ENCODE results near the gene AKR7A2.
"Not testable (repeated sequence)": the region's sequence is repeated elsewhere in the genome, so short reads cannot be mapped to it uniquely, and the experiment has no call there.

The AKR7A2 gene

DNA sequence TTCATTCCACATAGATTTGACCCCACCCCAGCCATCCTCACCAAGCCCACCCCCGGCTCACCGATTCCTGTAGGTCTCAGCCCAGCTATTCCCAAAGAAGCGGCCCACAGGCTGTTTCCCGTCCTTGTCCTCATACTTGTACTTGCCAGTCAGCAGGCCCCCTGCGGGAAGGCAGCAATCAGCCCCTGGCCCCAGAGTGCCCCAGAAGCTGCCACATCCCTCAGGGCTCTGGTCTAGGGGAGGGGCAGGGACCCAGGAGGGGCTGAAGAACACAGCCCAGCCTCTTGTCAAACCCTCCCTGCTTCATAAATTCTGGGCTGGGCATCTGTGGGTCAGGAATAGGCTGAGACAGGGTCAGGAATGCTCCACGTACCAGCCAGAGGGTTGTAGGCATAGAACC lies 5.0 kb downstream of the AKR7A2 start:
- no peak for DNase-seq (ENCODE audit: low spot score)

DNA sequence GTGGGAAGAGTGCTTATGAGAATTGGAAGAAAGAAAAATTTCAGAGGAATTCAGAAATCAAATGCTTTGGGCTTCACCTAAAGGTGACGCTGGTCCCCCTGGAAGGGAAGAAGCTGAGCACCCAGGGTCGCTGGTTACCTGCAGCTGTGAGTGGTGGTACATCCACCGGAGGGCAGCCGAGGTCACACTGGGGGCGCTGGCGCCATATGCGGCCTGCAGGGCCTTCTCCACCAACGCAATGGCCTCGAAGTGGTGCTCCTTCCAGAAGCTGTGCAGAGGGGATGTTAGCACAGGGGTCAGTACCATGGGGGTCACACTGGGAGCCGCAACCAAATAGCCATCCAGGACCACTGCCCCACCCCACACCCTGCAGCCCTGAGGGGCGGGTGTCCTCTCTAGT lies 6.1 kb downstream of the AKR7A2 start:
- no peak for DNase-seq (ENCODE audit: low spot score)

DNA sequence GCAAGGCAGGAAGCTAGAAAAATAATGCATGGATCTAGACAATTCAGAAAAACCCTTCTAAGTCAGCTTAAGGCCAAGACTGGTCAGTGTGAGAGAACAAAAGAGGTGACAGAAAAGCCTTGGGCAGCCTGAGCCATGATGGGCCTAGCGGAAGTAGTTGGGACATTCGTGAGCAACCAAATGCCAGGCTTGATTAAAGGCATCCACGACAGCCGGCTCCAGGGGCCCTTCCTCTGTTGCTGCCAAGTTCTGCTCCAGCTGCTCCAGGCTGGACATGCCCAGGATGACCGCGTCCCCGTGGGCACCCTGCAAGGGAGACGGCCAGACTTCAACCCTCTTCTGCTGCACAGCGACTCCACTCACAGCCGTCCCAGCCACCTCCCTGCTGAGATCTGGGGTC lies 7.9 kb downstream of the AKR7A2 start:
- DNase-seq (ENCODE audit: low spot score), result not testable (repeated sequence)

DNA sequence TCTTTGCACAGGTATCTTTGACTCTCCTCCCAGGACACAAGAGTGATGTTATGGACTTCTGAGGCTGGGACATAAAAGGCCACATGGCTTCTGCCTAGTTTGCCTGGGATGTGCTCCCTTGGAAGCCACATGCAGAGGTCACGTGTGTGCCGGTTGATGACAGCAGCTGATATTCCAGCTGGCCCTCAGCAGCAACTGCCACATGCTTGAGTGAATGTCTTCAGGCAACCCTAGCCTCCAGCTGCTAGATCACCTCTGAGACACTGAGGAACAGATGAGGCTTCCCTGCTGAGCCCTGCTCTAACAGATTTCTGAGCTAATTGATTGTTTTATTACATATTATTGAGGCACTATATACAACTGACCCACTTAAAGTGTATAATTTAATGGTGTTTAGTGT lies 11.7 kb downstream of the AKR7A2 start:
- no peak for DNase-seq (ENCODE audit: low spot score)

DNA sequence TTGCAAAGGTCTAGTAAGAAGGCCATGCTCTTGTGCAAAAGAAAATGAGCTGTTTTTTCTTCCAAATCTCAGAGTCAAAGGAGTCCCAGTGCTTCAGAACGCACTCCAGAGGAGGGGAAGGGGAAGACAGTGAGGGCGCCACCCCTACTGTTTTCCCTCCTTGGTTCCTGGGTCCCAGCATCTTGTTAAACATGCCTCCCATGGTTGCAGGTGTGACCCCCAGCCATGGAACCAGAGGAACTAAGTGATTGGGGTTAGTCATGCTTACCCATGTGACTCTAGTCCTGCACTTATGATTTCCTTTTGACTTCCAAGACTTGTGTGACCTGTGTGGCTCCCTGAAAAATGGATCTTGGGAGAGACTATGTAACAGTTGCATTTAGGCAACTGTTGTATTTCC lies 17.3 kb downstream of the AKR7A2 start:
- no peak for DNase-seq (ENCODE audit: low spot score)

DNA sequence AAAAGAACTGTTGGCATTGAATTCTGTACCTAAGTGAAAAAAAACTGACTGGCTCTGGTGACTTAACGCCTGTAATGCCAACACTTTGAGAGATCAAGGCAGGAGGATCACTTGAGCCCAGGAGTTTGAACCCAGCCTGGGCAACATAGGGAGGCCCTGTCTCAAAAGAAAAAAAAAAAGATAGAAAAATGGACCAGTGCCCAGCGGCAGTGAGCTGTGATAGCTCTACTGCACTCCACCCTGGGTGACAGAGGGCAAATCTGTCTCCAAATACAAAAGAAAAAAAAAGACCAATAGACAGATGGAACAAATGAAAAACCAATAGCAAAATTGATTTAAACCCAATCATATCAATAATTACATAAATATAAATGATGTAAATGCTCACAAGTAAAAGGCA lies 22.7 kb downstream of the AKR7A2 start:
- no peak for DNase-seq (ENCODE audit: low spot score)

DNA sequence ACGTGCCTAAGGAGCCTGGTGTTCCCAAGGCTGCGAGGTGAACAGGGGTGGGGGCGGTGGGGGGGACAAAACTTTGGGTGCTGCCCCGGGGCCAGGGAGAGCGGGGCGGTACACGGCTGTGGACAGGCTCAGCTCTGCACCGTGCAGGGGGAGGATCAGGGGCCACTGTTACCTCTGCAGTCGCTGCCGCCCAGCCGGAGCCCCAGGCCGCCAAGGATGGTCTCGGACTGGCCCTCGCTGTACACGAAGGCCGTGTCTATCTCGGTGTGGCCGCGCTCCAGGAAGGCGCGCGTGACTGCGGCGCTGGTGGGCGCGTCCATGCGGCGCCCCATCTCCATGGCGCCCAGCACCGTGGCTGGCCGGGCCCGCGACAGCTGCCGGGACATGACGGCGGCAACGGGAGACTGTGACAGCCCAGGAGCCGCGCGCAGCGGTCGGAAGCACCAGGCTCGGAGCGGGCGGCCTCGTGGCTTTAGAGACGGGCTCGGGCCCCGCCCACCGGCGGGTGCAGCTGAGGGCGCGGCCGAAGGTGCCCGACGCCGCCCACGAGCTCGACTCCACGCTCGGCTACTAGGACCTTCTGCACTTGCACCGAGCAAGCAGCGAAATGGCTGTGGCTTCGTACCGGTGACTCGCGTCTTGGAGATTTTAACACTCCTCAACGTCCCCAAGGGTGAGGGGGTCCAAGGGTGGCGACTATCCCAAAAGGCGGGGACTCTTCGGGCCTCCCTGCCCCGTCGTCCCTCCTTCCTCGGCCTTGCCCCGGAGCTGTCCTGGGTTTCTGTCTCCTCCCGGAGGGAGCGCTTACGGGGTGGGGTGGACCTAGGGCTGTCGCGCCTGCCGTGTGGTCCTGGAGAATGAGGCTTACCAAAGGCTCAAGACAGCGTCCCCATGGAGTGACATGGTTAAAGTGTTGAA lies 23.4 kb downstream of the AKR7A2 start, which contains the start of gene AKR7A3:
AKR7A3 (minus strand) TSS at position 447 of the 918 bp plus-strand sequence; CDS start at position 386, 61 bp downstream.
- DNase-seq (ENCODE audit: low spot score), result peak; percentile 64

DNA sequence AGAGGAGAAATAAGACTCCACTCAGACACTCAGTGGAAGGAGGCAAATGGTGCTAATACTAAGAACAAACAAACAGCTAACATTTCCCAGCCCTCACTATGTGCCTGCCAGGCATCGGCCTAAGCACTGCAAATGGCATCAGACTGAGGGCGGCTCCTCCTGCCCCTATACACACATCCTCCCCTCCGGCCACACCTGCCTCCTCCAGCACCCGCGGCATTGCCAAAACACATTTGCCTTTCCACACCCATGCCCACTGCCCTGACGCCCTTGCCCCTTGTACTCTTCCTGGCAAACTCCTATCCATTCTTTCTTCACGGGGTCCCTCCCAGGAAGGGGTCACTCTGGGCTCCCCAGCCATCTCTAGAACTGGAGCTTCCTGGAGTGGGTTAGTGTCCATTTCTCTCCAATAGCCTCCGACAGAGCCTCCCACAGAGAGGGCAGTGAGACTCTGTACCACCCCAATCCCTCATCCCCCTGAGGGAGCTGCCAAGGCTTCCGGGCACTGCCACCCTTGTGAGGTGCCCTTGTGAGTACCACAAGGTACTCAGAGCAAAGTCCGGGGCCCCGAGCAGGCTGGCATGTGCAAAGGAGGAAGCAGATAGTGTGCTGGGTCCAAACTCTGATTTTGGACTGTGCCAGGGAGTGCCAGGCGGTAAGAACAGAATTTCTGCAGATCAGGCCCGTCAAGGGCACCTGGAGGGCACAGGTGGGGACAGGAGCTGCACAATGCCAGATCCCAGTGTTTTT lies 24.3 kb downstream of the AKR7A2 start:
- DNase-seq (ENCODE audit: low spot score), result no peak

DNA sequence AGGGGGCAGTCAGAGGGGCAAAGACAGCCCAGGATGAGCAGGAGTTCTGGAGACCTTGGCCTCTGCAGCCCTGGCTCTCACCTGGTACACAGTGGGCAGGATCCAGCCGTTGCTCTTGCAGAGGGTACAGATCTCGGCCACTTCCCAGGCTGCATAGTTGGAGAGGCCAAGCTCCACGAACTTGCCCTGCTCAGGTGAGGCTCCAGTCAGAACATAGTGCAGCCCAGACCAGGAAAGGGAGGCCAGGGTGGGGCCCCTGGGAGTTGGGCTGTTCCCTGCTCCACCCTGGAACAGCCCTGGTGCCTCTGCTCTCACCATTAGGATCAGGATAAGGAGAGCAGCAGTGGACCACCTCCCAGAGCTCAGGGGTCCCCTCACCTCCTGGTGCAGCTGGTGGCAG lies 26.1 kb downstream of the AKR7A2 start:
- not testable (repeated sequence) for DNase-seq (ENCODE audit: low spot score)

DNA sequence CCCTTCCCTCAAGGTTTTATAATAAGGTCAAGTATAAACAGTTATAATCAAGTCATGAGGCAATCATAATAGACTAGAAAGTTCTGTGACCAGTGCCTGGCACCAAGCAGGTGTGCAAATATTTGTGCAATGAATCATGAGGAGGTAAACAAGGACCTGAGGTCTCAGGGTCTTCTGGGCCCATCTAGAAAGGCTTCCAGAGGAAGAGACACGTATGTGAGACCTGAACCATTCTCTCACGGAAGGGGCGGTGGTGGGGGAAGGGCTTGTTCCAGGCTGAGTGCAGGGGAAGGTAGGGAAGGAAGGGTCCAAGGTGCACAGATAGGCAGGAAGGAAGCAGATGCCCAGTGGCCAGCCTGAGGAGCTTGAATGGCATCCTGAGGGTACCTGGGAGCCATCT lies 26.6 kb downstream of the AKR7A2 start:
- DNase-seq (ENCODE audit: low spot score), result not testable (repeated sequence)

DNA sequence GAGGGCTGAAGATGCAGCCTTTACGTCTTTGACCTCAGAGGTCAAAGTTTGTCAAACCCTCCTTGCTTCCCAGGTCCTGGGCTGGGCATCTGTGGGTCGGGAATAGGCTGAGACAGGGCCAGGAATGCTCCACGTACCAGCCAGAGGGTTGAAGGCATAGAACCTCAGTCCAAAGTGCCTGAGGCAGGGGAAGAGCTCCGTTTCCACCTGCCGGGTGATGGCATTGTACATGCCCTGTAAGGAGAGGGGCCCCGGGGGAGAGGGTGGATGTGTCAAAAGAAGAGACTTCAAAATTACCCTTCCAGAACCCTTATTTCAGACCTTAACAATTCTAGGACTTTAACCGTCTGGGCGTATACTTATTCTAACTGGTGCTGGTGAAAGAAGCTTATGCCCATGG lies 27.1 kb downstream of the AKR7A2 start:
- no peak for DNase-seq (ENCODE audit: low spot score)

DNA sequence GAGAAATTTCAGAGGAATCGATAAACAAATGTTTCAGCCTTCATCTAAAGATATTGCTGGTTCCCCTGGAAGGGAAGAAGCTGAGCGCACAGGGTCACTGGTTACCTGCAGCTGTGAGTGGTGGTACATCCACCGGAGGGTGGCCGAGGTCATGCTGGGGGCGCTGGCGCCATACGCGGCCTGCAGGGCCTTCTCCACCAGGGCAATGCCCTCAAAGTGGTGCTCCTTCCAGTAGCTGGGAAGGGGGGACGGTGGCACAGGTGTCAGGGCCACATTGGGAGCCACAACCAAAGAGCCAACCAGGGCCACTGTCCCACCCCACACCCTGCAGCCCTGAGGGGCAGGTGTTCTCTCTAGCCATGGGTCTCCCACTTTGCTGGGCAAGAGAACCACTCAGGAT lies 28.1 kb downstream of the AKR7A2 start:
- no peak for DNase-seq (ENCODE audit: low spot score)

DNA sequence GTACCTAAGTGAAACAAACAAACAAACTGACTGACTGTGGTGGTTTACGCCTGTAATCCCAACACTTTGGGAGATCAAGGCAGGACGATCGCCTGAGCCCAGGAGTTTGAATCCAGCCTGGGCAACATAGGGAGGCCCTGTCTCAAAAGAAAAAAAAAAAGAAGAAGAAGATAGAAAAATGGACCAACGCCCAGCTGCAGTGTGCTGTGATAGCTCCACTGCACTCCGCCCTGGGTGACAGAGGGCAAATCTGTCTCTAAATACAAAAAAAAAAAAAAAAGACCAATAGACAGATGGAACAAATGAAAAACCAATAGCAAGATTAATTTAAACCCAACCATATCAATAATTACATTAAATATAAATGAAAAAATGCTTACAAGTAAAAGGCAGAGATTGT lies 37.3 kb downstream of the AKR7A2 start:
- no peak for DNase-seq (ENCODE audit: low spot score)

DNA sequence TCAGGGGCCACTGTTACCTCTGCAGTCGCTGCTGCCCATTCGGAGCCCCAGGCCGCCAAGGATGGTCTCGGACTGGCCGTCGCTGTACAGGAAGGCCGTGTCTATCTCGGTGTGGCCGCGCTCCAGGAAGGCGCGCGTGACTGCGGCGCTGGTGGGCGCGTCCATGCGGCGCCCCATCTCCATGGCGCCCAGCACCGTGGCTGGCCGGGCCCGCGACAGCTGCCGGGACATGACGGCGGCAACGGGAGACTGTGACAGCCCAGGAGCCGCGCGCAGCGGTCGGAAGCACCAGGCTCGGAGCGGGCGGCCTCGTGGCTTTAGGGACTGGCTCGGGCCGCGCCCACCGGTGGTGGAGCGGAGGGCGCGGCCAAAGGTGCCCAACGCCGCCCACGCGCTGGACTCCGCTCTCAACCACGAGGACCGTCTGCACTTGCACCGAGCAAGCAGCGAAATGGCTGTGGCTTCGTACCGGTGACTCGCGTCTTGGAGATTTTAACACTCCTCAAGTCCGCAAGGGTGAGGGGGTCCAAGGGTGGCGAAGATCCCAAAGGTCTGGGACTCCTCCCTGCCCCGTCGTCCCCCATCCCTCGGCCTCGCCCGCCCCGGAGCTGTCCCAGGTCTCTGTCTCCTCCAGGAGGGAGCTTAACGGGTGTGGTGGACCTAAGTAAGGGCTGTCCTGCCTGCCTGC lies 38.0 kb downstream of the AKR7A2 start:
- not testable (repeated sequence) for DNase-seq (ENCODE audit: low spot score)

DNA sequence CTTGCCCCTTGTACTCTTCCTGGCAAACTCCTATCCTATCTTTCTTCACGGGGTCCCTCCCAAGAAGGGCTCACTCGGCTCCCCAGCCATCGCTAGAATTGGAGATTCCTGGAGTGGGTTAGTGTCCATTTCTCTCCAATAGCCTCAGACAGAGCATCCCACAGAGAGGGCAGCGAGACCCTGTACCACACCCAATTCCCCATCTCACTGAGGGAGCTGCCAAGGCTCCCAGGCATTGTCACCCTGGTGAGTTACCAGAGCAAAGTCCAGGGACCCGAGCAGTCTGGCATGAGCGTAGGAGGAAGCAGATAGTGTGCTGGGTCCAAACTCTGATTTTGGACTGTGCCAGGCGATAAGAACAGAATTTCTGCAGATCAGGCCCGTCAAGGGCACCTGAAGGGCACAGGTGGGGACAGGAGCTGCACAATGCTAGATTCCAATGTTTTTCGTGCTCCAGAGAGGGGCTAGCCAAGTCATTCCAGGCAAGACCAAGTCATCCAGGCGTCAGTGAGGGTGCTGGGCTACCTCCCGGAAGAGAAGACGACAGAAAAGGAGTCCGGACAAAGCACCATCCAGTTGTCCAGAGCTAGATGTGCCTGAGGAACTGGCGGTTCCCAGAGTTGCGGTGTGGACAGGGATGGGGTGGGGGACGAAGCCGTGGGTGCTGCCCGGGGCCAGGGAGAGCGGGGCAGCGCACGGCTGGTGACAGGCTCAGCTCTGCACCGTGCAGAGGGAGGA lies 38.7 kb downstream of the AKR7A2 start:
- no peak for DNase-seq (ENCODE audit: low spot score)

DNA sequence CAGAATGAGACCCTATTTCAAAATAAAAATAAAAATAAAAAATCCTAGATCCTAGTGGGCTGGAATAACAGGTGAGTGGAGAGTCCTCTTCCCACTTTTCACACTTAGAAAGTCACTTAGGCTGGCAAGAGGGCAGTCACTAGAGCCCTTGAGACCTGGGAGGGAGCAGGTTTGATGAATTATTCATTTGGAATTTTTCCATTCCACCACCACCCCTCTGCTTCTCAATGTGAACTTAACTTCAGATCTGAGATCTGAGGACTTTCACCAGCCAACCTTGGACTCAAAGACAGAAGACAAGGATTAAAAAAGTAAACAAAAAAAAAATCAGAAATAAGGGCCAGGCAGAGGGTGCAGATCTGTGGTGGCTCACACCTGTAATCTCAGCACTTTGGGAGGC lies 39.9 kb downstream of the AKR7A2 start:
- DNase-seq (ENCODE audit: low spot score), result no peak

DNA sequence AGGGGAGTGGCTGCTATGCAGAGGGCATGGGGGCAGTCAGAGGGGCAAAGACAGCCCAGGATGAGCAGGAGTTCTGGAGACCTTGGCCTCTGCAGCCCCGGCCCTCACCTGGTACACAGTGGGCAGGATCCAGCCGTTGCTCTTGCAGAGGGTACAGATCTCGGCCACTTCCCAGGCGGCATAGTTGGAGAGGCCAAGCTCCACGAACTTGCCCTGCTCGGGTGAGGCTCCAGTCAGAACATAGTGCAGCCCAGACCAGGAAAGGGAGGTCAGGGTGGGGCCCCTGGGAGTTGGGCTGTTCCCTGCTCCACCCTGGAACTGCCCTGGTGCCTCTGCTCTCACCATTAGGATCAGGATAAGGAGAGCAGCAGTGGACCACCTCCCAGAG lies 41.6 kb downstream of the AKR7A2 start:
- not testable (repeated sequence) for DNase-seq (ENCODE audit: low spot score)

DNA sequence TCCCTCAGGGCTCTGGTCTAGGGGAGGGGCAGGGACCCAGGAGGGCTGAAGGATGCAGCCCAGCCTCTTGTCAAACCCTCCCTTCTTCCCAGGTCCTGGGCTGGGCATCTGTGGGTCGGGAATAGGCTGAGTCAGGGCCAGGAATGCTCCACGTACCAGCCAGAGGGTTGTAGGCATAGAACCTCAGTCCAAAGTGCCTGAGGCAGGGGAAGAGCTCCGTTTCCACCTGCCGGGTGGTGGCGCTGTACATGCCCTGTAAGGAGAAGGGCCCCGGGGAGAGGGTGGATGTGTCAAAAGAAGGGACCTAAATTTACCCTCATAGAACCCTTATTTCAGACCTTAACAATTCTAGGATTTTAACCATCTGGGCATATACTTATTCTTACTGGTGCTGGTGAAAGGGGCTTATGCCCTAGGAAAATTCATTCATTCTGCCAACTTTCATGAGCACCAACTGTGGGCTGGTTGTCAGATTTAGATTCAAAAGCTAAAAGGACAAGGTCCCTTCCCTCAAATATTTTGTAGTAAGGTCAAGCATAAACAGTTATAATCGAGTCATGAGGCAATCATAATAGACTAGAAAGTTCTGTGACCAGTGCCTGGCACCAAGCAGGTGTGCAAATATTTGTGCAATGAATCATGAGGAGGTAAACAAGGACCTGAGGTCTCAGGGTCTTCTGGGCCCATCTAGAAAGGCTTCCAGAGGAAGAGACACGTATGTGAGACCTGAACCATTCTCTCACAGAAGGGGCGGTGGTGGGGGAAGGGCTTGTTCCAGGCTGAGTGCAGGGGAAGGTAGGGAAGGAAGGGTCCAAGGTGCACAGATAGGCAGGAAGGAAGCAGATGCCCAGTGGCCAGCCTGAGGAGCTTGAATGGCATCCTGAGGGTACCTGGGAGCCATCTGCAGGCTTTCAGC lies 42.3 kb downstream of the AKR7A2 start:
- DNase-seq (ENCODE audit: low spot score), result not testable (repeated sequence)

DNA sequence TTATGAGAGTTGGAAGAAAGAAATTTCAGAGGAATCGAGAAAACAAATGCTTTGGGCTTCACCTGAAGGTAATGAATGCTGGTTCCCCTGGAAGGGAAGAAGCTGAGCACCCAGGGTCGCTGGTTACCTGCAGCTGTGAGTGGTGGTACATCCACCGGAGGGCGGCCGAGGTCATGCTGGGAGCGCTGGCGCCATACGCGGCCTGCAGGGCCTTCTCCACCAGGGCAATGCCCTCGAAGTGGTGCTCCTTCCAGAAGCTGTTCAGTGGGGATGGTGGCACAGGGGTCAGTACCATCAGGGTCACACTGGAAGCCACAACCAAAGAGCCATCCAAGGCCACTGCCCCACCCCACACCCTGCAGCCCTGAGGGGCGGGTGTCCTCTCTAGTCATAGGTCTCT lies 43.5 kb downstream of the AKR7A2 start:
- DNase-seq (ENCODE audit: low spot score), result no peak

DNA sequence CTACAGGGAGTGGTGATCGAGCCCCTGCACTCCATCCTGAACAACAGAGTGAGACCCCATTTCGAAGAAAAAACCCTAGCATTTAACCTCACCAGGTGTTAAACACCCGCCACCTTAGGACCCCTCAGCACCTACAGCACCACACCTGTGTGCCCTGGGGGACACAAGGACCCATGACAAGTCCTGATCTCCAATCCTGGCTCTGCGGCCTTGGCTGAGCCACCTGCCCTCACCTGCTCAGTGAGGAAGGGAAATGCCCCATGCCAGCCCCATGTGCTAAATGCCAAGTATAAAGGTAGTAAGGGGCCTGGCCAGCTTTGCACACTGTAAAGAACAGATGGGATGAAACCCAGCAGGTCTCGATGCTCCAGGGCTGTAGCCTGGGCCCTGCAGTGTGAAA lies 49.2 kb downstream of the AKR7A2 start:
- no peak for DNase-seq (ENCODE audit: low spot score)

DNA sequence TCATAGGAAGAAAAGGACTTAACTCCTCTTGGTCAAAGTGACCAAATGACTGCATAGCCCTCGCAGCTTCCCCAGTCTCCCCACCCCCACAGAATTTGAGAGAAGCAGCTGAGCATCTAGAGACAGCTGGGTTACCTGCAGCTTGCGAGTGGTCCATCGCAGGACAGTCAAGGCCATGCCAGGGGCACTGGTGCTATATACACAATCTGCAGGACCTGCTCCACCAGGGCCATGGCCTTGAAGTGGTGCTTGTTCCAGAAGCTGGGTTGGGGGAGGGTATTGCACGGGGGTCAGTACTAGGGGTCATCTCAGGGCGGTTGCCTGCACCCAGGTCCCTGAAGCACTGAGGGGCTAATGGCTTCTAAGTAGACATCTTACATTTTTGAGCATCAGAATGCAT lies 49.9 kb downstream of the AKR7A2 start:
- no peak for DNase-seq (ENCODE audit: low spot score)

All from ecto neural progenitor cell (in vitro differentiated cells).